ENCODE results near the gene SEMA5B.

The SEMA5B gene

GRCh38 chr3:123027292-123028232 is at the start of gene SEMA5B:
Gene SEMA5B (minus strand): TSS chr3:123027763. CDS start chr3:122961263, 66,500 bp downstream.
- peak; percentile 25 to 66 (median 39) for DNase-seq

- DNase-seq: no peak
Measured at GRCh38 chr3:123076496-123077418, 49.2 kb upstream of the SEMA5B start.

GRCh38 chr3:123076112-123076495 is 48.5 kb upstream of the SEMA5B start:
- DNase-seq: no peak

GRCh38 chr3:123075359-123075758 is 47.8 kb upstream of the SEMA5B start:
- DNase-seq: no peak

- DNase-seq: no peak
Measured at GRCh38 chr3:123072564-123072963, 45.0 kb upstream of the SEMA5B start.

- peak; percentile 48 to 61 (median 59) for DNase-seq
Measured at GRCh38 chr3:123072152-123072551, 44.6 kb upstream of the SEMA5B start.

- no peak for DNase-seq
Measured at GRCh38 chr3:123071581-123071980, 44.0 kb upstream of the SEMA5B start.

- no peak for DNase-seq
Measured at GRCh38 chr3:123071146-123071545, 43.6 kb upstream of the SEMA5B start.

GRCh38 chr3:123070510-123070909 is 42.9 kb upstream of the SEMA5B start:
- DNase-seq: no peak

GRCh38 chr3:123068601-123069381 is 41.2 kb upstream of the SEMA5B start:
- no peak for DNase-seq

GRCh38 chr3:123067689-123068600 is 40.4 kb upstream of the SEMA5B start:
- peak; percentile 23 to 37 (median 28) for DNase-seq

GRCh38 chr3:123066896-123067688 is 39.5 kb upstream of the SEMA5B start, which contains the start of gene PDIA5:
Gene PDIA5 (plus strand): TSS chr3:123067025. CDS start chr3:123067165, 140 bp downstream.
- peak; percentile 88 to 93 (median 91) for DNase-seq

GRCh38 chr3:123066599-123066895 is 39.0 kb upstream of the SEMA5B start:
- no peak for DNase-seq

GRCh38 chr3:123064914-123065313 is 37.4 kb upstream of the SEMA5B start:
- no peak for DNase-seq

GRCh38 chr3:123064506-123064905 is 36.9 kb upstream of the SEMA5B start:
- no peak for DNase-seq

GRCh38 chr3:123063034-123063433 is 35.5 kb upstream of the SEMA5B start:
- DNase-seq: no peak

GRCh38 chr3:123061856-123062255 is 34.3 kb upstream of the SEMA5B start:
- no peak for DNase-seq

GRCh38 chr3:123060054-123060453 is 32.5 kb upstream of the SEMA5B start:
- no peak for DNase-seq

GRCh38 chr3:123058505-123058904 is 30.9 kb upstream of the SEMA5B start:
- no peak for DNase-seq

- no peak for DNase-seq
Measured at GRCh38 chr3:123055352-123055751, 27.8 kb upstream of the SEMA5B start.

GRCh38 chr3:123054931-123055330 is 27.4 kb upstream of the SEMA5B start:
- DNase-seq: no peak
